Stimulated activated CD4-positive, alpha-beta T cell treated with anti-CD3 and anti-CD28 coated beads, Interleukin-4, amount 100 ng/mL, for 48 hours (primary cell): ENCODE measurements around the gene PIP5KL1.

Experiments used
- DNase-seq, 2 donors: peaks; one replicate each; pipeline ENCODE4 v3.0.0-alpha.2; 2020; ENCODE audit warnings: low read depth in 2 of 2

PIP5KL1 gene

DNA sequence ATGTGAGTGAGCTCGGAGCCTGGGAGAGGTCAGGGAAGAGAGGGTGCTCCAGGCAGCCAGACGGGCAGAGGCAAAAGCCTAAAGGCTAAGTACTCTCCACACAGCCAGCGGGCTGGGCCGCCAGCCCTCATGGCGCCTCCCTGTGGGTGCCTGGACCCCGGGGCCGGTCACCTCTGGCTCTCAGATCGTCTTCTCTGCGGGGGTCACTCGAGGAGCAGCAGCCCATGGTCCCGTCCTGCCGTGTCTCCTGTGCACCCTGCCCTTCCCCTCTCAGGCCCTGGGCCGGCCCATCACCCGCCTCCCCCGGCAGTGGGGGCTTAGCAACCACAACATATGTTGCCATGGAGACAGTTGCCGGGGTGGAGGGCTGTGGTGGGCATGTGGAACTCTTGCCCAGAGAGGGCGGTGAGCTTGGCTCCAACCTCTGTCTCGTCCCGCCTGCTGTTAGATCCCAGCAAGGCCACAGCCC, 57.3 kb downstream of the PIP5KL1 start:
- DNase-seq = no peak

- no peak for DNase-seq
These were observed 58.0 kb downstream of the PIP5KL1 start for GRCh38 chr9:127872369-127873222.

DNA sequence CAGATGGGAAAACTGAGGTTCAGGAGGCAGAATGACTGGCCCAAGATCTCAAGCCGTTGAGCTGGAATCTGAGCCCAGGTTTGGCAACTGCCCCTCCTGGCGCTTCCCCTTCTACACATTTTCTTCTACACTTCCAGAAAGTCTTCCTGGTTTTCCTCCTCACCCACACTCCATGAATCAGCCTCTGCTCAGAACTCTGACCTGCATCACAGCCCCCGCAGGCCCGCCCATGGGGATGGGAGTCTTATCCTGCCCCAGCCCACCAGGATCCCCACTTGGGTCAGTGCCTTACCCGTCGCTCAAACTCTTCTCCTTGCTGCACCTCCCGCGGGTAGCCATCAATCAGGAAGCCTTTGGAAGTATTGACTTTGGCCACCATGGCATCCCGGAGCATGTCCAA, 59.0 kb downstream of the PIP5KL1 start:
- no peak for DNase-seq

GRCh38 chr9:127870887-127871286, 59.7 kb downstream of the PIP5KL1 start:
- DNase-seq = no peak
